Iris pigment epithelial cell (primary cell): ENCODE data around the gene PLEKHM2.
A peak's percentile ranks its signal among the peaks of the same experiment; 100 is the strongest.

Source experiments
- DNase-seq: peaks from one replicate; pipeline ENCODE4 v3.0.0-alpha.2; 2011; ENCODE audit warnings: low read depth

PLEKHM2 gene

DNA sequence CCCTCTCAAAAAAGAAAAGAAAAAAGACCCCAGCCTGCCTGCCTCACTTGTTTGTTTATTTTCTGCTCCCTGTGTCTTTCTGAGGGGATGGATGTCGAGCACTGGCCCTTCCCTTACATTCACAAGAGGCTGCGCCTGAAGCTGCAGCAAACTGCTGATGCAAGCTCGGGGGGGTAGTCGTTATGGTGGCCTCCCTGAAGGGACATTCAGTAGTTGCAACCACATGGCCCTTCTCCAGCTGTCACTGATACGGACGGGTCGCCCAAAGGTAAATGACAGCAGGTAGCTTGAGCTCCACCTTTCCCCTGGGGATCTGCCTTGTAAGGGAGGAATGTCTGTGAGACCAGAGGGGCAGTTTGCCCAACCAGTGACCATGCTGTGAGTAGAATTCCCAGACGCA, 17.7 kb downstream of the PLEKHM2 start:
- DNase-seq: no peak

DNA sequence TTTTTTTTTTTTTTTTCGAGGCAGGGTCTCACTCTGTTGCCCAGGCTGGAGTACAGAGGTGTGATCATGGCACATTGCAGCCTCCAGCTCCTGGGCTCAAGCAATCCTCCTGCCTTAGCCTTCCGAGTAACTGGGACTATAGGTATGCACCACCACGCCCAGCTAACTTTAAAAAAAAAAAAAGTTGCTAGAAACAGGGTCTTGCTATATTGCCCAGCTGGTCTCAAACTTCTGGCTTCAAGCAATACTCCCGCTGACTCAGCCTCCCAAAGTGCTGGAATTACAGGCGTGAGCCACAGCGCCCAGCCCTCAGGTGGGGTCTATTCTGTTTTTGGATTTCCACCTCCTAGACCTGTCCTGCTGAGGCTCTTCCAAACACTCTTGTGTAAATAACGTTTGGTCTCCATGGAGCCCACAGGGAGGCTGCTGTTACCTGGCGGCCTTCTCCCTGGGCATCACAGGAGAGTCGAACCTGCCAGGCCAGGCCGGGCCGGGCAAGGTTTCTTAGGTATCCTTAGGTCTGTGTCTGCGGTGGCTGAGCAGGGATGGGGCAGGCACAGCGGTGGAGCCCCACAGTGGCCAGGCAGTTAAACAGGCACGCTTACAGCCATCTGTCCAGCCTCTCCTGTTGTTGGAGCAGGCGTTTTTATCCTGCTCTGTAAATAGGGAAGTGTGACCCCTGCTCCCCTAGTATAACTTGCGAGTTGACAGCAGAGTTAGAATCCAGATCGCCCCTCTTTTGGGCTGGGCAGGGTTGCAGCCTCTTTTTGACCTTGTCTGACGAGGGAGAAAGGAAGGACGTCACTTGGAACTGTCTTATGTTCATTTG, 18.8 kb downstream of the PLEKHM2 start:
- no peak for DNase-seq

DNA sequence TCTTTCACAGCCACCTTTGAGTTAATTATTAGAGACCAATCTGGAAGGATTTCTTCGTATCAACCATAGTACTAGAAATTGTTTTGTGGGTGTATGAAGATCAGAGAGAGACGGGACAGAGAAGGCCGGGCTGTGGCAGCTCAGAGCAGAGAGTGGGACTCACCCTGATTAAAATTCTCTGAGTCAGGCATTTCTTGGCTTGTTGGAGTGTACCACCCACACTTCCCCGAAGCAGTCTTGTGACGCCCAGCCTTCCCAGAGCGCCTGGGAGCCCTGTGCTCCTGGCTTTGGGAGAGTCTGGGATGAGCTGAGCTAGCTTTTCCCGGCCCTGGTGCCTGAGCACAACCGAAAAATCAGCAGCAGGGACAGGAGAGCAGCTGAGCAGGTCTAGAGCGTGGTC, 19.4 kb downstream of the PLEKHM2 start:
- peak; percentile 89 for DNase-seq

DNA sequence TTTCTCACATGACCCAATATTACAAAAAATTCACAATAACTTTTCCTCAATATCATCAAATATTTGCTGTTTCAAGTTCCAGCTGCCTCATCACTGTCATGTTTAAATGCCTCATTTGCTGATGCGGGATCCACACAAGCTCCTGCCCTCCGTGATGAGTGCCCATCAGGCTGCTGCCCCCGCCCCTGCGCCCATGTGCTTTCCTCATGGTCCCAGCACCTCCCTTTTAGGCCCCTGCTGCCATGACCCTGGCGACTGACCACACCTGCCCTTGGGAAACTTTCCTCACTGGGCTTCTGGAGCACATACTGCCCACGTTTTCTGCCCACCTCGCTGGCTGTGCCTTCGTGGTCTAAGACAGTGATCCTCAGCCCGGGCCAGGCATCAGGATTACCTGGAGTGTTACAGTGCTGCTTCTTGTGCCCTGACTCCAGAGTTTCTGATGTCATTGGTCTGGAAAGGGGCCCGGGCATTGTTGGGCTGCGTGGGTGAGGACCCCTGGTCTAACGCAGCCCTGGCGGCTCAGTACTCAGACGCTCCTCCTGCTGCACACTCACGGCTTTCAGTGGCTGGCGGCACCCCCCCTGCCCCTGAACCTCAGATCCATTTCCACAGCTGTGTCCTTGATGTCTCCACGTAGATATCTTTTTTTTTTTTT, 20.5 kb downstream of the PLEKHM2 start:
- no peak for DNase-seq

DNA sequence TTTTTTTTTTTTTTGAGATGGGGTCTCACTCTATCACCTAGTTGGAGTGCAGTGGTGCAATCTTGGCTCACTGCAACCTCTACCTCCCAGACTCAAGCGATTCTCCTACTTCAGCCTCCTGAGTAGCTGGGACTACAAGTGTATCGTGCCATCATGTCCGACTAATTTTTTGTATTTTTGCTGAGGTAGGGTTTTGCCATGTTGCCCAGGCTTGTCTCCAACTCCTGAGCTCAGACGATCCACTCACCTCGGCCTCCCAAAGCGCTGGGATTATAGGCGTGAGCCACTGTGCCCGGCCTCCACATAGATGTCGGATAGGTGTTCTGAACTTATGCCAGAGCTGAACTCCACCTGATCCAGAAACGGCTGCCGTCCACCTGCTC, 21.1 kb downstream of the PLEKHM2 start:
- no peak for DNase-seq

DNA sequence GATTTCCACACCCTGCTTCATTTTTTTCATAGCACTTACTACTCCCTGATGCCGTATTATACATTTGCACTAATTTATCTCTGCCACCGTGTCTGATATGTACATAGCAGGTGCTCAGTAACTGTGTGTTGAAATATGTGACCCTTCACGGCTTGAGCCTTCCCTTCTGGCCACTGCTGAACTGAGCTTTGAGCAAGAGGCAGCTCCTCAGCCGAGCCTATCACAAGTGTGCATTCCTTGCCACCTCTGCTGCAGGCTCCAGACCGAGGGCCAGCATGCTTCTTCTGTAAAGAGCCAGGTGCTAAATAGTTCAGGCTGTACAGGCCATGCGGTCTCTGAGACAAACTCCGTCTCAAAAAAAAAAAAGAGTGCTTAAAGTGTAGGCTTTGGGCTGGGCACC, 22.6 kb downstream of the PLEKHM2 start:
- DNase-seq: no peak

DNA sequence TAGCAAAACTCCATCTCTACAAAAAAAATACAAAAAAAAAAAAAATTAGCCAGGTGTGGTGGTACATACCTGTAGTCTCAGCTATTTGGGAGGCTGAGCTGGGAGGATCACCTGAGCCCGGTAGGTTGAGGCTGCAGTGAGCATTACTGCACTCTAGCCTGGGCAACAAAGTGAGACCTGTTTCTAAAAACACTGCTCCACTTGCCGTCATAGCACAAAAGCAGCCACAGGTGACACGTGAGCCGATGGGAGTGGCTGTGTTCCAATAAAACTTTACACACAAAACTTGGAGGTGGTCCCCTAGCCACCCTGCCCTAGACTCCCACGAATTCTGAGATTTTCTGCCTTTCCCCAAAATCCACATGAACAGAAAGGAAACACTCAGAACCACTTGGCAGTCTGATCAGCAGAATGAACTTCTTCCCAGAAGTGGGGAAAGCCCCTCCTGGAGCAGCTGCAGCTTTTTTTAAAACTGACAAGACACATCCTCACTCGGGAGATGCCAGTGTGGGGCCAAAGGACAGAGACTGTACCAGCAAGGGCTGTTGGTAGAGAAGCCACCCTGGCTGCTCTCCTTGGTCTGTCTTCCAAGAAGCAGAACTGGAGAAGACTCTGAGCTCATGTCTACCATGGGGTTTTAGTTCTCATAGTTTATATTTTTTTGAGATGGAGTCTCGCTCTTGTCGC, 23.3 kb downstream of the PLEKHM2 start:
- no peak for DNase-seq

DNA sequence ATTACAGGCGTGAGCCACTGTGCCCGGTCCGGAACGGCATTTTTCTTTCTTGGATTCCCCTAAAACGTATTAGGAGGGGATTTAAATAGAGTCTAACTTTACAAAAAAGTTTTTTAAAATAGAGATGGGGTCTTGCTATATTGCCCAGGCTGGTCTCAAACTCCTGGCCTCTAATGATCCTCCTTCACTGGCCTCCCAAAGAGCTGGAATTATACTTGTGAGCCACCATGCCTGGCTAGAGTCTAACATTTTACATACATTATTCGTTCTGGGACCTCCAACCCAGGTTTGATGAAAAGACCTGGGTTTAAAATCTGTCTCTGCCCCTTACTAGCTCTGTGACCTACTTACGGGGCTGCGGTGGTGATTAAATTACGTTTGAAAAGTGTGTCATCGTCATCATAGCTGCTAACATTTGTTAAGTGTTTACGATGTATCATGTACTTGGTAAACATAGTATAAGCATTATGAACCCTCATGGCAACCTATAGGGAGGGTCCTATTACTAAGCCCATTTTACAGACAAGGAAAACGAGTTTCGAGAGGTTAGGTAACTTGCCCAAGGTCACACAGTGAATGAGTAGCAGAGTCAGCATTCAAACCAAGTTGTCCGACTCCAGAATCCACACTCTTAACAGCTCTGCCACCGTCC, 24.5 kb downstream of the PLEKHM2 start:
- DNase-seq: no peak

DNA sequence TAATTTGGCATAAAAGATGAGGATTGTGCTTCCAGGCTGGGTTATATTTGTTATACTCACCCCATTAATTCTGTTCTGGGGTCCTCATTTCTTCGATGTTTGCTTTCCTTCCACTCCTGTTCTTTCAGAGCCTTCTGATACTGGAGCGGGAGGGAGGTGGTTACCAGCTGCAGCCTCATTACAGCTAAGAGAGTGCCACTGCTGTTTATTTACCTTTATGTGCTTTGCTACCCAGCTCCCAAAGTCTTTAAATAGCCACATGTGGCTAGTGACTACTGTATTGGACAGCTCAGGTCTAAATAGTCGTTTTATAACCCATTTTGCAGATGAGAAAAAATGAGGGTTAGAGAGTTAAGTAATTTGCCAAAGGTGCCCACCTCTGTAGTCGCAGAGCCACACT, 25.1 kb downstream of the PLEKHM2 start:
- no peak for DNase-seq

DNA sequence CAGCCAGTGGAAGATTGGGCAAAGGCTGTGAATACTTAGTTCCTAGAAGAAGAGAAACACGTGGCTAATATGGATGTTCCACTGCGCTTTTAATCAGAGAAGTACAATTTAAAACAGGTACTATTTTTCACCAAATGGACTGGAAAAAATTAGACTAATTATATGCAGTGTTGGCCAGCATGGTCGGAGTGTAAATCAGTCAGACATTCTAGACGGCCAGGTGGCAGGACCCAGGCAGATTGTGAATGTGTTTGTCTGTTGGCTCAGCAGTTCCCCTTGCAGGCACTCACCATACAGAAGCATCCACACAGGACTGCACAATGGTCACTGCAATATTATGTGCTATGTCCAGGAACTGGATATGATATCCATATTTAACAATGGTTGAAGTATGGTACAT, 28.0 kb downstream of the PLEKHM2 start:
- no peak for DNase-seq

DNA sequence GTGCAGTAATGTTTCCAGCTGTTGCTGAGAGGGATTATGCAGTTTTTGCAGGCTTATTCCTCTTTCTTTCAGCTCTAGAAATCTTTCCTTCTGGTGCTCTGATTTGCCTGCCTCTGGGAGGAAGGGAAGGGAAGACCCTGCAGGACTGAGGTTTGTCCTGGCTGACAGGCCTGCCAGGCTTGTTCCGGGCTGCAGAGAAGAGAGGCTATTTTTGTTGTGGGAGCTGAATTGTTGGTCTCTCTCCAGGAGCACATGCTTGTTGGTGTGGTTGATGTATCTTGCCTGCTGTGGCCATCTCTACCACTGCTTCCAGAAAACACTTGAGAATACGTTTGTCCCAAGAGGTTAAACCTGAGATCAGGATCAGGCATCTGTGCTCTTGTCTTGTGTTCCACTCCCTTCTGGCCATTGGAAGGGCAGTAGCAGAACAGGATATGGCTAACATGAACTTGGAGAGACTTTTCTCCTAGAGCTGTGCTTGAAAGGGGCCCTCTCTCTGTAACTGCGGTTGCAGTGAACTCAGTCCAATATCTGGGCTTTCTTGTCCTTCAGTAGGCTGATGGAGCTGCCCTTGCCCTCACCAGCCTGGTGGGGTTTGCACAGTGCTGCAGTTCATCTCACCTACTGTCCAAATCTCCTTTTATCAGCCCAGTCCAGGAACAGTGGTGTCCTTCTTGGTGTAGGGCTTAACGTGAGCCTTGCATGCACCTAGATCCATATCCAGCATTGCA, 30.5 kb downstream of the PLEKHM2 start:
- peak; percentile 54 for DNase-seq

DNA sequence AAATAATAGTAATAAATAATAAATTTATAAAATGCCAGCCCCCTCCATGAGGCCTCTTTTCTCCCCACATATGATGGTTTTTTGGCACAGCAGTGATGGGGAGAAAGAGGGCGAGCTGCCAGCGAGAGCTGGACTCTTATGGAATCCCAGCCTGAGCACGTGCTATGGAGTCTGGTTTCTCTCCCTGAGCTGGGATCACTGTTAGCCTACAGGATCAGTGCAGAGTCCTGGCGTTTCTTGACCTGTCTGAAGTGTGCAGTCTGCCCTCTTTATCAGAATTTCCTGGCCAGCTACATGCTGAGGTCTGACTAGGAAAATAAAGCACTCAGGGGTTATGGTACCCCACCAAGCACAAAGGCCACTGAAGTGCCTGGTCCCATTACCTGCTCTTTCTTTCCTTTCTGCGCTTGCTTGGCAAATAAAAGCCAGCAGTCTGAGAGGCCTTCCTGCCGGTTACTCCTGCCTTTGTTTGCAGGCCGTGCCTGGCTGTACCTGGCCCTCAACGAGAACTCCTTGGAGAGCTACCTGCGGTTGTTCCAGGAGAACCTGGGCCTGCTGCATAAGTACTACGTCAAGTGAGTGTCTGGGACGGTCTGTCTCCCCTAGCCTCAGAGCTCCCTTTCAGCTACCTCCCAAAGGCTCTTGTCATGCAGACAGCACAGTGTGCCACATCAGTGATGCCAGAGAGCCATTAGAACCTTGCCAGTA, 33.5 kb downstream of the PLEKHM2 start:
- DNase-seq: no peak

DNA sequence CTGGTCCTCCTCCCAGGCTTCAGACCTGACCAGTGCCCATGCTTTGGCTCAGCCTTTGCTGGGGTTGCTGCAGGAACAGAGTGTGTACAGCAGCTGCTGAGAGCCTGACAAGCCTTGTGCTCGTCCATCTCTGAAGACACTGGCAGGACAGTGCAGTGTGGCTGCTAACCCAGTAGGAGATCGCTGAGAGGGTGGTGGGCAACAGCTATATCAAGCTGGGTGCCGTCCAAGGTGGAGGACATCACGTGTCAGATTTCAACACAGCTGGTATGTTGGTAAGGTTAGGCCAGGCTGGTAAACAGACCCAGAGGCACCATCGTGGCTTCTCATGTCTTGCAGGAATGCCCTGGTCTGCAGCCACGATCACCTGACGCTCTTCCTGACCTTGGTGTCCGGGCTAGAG, 34.1 kb downstream of the PLEKHM2 start:
- DNase-seq: no peak

DNA sequence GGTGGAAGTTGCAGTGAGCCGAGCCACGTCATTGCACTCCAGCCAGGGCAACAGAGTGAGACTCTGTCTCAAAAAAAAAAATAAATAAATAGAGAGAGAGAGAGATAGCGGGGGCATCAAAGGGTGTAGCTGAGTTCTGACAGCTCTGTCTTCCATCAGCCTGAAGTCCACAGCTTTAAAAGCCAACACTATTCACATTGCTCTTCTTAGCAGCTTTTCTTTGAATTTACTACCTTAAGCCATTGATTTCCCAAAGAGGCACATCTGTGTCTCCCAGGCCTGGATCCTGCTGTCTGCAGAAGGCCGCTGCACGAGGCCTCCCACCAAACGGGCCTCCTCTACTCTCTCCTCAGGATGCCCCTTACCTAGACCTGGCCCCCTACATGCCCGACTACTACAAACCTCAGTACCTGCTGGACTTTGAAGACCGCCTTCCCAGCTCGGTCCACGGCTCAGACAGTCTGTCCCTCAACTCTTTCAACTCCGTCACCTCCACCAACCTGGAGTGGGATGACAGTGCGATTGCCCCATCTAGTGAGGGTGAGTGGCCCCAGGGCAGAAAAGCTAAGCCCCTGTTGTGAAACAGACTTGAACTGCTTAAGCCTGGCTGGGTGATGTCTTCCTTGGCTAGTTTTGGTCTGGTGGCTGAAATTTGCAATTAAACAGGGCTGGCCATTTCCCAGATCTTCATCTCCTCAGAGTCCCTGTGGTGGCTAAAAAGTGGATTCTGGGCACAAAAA, 35.4 kb downstream of the PLEKHM2 start:
- no peak for DNase-seq

DNA sequence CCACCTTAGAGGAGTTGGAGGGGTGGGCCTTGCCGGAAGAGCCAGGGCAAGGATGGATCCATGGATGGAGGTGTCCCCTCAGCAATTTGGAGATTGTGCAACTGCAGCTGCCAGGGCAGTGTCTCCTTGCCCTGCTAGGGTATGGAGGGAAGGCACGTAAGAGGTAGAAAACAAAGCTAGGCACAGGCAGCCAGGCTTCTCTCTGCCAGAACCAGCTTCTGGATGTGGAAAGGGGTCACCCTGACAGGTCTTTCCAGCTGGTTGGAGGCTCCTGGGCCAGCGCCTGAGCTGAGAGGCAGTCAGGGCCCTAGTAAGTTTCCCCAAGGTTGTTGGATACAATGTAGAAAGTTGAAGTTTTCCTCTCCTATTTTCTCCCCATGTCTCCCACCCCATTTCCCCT, 36.7 kb downstream of the PLEKHM2 start:
- DNase-seq: no peak

DNA sequence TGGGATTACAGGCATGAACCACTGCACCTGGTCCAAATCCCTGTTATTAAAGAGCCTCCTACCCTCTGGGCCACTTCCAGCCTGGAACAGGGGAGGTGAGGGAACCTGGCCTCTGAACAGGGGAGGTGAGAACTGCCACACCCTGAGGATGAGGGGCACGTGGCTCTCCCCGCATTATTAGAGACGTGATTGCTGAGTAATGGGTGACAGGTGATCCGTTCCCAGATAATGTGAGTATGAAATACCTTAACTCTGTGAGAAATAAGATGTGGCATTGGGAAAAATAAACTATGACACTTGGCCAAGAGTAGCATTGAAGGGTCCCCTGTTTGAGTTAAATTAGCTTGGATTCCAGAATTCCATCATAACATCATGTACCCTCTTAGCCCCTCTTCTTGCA, 38.3 kb downstream of the PLEKHM2 start:
- no peak for DNase-seq

DNA sequence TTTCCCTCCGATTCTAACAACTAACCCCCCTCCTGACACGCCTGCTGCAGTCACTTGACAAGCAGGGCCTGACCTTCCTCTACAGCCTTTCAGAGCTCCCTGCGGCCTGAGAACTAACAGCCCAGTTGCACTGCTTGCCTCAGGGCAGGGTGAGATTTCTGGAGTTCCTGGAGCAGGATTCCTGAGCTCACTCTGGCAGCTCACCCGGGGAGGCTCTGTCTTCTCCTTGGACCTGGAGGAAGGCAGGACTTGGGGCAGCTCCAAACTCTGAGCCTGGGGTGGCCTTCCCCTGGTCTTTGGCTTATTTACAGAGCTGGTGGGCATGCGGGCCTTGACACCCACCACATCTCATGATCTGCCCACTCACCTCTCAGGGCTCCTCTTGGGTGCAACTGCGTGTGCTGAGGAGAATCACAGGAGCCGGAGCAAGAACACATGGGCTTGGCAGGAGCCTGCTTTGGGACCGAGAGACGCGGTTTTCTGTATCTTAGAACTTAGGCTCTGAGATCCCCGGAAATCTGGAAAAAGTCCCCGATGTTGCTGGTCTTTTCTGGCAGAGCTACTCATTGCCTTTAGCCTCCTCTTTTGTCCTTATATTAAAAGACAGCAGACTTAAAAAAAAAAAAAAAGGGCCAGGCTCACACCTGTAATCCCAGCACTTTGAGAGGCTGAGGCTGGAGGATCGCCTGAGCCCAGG, 38.9 kb downstream of the PLEKHM2 start:
- peak; percentile 8 for DNase-seq

DNA sequence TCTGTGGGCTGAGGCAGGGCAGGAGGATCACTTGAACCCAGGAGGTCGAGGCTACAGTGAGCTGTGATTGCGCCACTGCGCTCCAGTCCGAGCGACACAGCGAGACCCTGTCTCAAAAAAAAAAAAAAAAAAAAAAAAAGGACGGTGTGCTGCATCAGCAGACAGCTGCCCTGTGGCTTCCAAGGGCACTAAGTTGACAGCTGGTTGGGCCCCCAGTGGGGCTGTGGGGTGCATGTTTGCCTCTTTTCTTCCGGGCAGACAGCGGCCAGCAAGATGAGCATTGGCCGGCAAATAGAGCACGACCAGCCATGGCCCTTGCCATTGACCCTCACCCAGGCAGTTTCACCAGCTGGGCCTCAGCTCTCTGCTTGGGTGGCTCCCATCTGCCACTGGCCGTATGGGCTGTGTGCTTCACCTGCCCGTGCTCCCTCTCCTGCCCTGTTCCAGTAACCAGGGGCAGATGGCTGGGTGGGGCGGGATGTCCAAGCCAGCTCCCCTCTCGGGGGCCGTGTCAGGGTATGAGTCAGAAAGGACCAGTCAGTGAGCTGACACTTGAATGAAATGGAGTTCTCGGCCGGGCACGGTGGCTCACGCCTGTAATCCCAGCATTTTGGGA, 39.6 kb downstream of the PLEKHM2 start:
- no peak for DNase-seq
